Mucosa of stomach (tissue), 1 donor: Measurements from ENCODE around the gene ZNRF3.

Source experiments
- H3K27me3 ChIP-seq: one replicate; pipeline ENCODE4 v1.7.0; 2013; ENCODE audit warnings: mild to moderate bottlenecking, low read length; ENCODE audit not compliant: control insufficient read depth, insufficient read depth
- H3K36me3 ChIP-seq: one replicate; pipeline ENCODE4 v1.7.0; 2013; ENCODE audit warnings: low read length; ENCODE audit not compliant: control insufficient read depth, insufficient read depth
- H3K4me1 ChIP-seq: one replicate; pipeline ENCODE4 v1.7.0; 2013; ENCODE audit warnings: mild to moderate bottlenecking, low read length; ENCODE audit not compliant: control insufficient read depth, insufficient read depth
- H3K4me3 ChIP-seq: one replicate; pipeline ENCODE4 v1.7.0; 2013; ENCODE audit warnings: low read length
- H3K9ac ChIP-seq: one replicate; pipeline ENCODE4 v1.7.0; 2013; ENCODE audit warnings: mild to moderate bottlenecking, low read length, moderate library complexity
- H3K9me3 ChIP-seq: one replicate; pipeline ENCODE4 v1.7.0; 2013; ENCODE audit warnings: mild to moderate bottlenecking, low read length, moderate library complexity; ENCODE audit not compliant: control insufficient read depth
- donor health status: Pancreatic carcinoma.

The ZNRF3 gene

DNA sequence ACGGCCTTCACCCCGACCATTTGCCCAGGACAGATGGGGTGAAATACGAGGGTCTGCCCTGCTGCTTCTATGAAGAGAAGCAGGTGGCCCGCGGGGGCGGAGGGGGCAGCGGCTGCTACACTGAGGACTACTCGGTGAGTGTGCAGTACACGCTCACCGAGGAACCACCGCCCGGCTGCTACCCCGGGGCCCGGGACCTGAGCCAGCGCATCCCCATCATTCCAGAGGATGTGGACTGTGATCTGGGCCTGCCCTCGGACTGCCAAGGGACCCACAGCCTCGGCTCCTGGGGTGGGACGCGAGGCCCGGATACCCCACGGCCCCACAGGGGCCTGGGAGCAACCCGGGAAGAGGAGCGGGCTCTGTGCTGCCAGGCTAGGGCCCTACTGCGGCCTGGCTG, 167.1 kb downstream of the ZNRF3 start:
- Histone ChIP-seq H3K9me3 (no peaks in the 10 kb centered on the region), H3K4me3 (no peak overlapping the region), H3K27me3 (no peaks in the 10 kb centered on the region), H3K36me3 (no peaks in the 10 kb centered on the region), H3K9ac (no peak overlapping the region), H3K4me1 (no peaks in the 10 kb centered on the region)

DNA sequence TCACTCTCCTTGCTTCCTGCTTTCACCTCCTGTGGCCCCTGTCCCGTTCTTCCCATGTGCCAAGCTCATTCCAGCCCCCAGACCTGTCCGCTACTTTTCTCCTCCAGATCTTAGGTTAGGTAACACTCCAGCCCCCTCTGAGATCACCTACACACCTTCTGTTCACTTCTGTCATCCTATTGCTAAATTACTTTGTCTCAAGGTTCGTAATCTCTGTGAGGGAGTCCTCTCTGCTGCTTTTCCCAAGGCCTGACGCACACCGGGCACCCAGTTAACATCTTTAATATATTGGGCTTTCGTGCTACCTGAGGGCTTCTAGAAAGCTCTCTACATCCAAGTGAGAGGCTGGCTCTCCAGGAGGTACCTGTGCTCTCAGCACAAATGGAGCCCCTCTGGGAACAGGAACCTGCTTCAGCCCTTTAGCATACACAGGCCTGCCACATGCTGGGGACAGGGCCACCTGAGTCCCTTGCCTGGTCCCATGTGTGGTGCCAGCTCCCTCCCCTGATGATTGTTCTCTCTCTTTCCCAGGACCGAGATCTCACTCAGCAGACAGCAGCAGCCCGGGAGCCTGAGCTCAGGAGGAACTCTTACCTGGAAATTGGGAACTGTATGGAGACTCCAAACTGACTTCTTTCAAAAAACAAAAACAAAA, 169.8 kb downstream of the ZNRF3 start:
- H3K4me1 ChIP-seq = no peaks in the 10 kb centered on the region
- H3K36me3 ChIP-seq = no peaks in the 10 kb centered on the region
- H3K9ac ChIP-seq = no peak overlapping the region
- no peak overlapping the region for H3K4me3 ChIP-seq
- H3K27me3 ChIP-seq = no peaks in the 10 kb centered on the region
- no peaks in the 10 kb centered on the region for H3K9me3 ChIP-seq

DNA sequence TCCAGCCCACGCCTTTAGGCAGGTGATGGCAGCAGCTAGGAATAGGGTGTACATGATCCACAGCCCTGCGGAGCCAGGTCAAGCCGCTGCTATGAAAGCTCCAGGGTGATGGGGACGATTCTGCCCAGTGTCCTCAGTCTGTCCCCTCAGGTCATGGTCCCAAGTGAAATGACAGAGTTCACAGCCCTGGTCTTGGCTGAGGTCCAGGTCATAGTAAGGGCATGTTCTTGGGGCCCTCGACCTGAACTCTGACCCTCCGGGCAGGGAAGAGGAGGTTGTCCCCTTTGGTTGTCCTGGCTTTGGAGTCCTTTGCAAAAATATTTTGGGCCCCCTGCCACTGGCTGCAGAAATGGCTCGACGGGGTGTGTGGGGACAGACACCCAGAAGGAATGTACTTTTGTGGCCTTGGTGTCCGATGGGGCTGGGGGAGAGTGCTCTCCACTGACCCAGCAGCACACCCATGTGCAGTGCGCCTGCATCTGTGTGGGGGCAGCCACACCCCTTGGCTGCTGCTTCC, 170.9 kb downstream of the ZNRF3 start:
- no peak overlapping the region for H3K9ac ChIP-seq

DNA sequence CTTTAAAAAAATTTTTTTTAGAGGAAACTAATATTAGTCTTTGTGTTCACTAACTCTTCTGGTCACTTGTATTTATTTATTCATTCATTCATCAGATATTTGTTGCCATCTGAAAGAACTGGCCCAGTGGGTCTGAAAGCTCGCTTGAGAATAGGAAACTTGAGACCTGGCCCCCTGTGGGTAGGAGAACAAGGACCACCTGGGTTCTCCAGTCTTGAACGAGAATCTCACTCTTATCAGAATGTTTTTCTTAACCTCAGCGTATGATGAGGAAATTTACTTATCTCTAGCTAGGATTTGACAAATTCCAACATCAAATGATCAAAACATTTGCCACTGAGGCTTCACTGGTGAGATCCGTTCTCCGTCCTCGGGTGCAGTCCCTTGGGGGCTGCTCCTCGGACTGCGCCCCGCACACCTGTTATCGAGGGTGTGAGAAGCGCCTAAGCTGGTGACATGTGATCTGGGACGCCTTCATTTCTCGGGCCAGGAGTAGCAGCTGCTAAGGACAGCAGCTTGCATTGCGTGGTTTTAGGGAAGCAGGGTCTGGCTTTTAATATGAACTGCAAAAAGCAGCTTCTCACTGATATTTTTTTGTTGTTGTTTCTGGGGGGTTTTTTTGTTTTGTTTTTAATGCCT, 171.9 kb downstream of the ZNRF3 start:
- H3K27me3 ChIP-seq = no peaks in the 10 kb centered on the region
- no peak overlapping the region for H3K4me3 ChIP-seq
- H3K36me3 ChIP-seq = no peaks in the 10 kb centered on the region
- H3K4me1 ChIP-seq = no peaks in the 10 kb centered on the region
- no peaks in the 10 kb centered on the region for H3K9me3 ChIP-seq
- H3K9ac ChIP-seq = no peak overlapping the region

More for the DNA sequence above, 170.9 kb downstream of the ZNRF3 start:
- Histone ChIP-seq H3K36me3 (no peaks in the 10 kb centered on the region), H3K4me3 (no peak overlapping the region), H3K4me1 (no peaks in the 10 kb centered on the region), H3K27me3 (no peaks in the 10 kb centered on the region), H3K9me3 (no peaks in the 10 kb centered on the region)

DNA sequence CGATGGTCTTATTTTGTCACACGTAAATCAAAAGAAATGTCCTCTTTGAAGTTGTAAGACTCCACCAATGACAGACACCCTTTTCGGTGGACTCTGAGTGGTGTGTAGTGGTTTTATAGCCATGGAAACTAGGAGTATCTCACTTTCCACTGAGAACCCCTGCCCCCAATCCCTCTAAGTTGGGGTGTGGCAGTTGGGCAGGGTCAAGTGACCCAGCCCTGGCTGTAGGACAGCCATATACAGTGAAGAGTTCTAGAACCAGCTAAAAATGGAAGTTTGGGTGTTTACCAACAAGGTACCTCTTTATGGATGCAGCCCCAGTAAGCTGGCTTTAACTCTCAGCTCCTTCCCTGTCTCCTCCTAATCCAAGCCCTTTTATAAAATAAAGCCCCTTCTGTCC, 173.1 kb downstream of the ZNRF3 start:
- no peak overlapping the region for H3K4me3 ChIP-seq
- no peaks in the 10 kb centered on the region for H3K36me3 ChIP-seq
- no peaks in the 10 kb centered on the region for H3K9me3 ChIP-seq
- H3K27me3 ChIP-seq = no peaks in the 10 kb centered on the region
- no peak overlapping the region for H3K9ac ChIP-seq
- no peaks in the 10 kb centered on the region for H3K4me1 ChIP-seq

DNA sequence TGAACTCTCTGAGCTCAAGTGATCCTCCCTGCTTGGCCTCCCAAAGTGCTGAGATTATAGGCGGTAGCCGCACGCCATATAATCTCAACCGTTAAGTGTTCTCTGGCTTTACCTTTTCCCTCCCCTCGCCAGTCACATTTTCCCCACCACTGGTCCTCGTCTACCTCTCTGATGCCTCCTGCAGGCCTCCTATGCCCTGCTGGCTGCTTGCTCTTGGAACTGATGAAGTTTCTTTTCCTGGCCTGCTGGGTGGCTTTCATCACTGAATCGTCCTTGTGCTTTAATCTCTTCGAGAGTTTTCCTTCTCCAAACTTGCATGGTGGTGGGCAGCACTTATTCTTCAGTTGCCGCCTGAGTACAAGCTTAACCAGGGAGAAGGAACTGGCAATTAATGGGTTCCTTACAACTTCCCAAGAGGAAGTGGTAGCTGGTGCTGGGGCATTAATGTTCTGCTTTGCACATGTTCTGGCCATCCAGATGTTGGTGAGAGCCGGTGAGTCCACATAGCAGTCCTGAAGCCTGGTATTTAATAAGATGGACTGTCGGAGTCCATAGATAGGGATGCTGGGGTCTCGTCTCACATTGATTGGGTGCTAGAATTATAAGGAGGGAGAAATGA, 177.0 kb downstream of the ZNRF3 start:
- Histone ChIP-seq H3K36me3 (no peaks in the 10 kb centered on the region), H3K9ac (no peak overlapping the region), H3K4me1 (no peaks in the 10 kb centered on the region), H3K27me3 (no peaks in the 10 kb centered on the region), H3K9me3 (no peaks in the 10 kb centered on the region), H3K4me3 (no peak overlapping the region)

DNA sequence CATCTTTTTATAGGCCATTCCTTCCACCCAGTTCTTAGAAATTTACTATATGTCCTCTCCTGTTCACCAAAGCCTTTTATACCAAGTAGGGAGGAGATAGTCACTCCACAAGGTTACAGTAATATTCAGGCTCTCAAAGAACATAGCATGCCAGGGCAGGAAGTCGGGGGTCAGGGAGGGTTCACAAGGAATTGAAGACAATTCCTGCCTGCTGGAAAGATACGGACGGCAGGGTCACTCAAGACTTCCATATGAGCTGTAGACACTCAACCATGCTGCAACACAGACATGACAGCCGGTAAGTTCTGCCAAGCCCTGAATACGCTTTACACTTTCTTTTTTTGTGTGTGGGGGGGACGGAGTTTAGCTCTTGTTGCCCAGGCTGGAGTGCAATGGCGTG, 177.6 kb downstream of the ZNRF3 start:
- no peaks in the 10 kb centered on the region for H3K9me3 ChIP-seq
- no peaks in the 10 kb centered on the region for H3K4me1 ChIP-seq
- H3K27me3 ChIP-seq = no peaks in the 10 kb centered on the region
- H3K36me3 ChIP-seq = no peaks in the 10 kb centered on the region
- H3K9ac ChIP-seq = no peak overlapping the region
- H3K4me3 ChIP-seq = no peak overlapping the region

DNA sequence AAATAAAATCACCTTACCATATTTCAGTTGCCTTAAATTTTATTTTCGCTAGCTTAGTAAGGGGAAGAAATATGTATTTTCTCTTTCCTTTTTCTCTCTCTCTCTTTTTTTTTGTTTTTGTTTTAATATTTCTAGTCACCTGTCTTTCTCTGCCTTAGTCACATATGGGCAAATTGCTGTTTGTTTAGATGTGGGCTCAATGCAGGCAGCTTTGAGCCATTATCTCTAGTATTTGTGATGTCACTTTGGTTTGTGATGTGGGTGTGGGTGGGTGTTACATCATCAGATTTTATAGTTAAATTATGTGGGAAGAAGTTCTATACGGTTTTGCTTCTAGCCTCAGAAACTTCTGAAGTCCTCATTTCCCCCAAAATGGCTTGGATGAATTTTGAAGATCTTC, 178.4 kb downstream of the ZNRF3 start, which contains the start of gene C22orf31:
Gene C22orf31 (minus strand): TSS at position 59 of the 400 bp plus-strand sequence. CDS start 39 bp downstream, at position 20.
- no peaks in the 10 kb centered on the region for H3K36me3 ChIP-seq
- no peaks in the 10 kb centered on the region for H3K27me3 ChIP-seq
- no peak within 1 kb of the TSS for H3K9ac ChIP-seq
- H3K4me3 ChIP-seq = no peak within 1 kb of the TSS
- H3K4me1 ChIP-seq = no peaks in the 10 kb centered on the region
- H3K9me3 ChIP-seq = no peaks in the 10 kb centered on the region

DNA sequence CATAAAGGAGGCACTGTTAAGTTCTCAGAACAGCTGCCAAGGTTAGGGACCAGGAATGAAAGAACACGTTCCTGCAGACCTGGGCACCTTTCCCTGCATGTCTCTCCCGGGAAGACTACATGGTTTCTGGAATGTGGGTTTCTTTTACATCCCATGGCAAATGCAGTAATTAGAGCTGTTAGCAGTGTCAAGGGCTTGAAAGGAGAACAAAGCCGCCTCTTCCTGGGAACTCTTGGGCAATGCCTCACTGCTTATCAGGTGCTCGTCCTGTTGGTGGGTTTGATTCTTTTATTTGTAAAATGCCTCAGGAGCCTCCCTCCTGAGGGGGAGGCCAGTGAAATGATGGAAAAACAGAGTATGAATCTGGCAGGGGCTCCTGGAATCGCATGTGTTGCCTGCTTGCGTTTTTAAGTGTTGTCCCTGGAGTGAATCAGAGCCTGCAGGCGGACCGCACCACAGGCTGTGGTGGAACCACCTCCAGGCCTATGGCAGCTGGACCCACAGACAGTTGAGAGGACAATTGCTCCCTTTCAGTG, 179.0 kb downstream of the ZNRF3 start:
- no peaks in the 10 kb centered on the region for H3K36me3 ChIP-seq
- H3K9me3 ChIP-seq = no peaks in the 10 kb centered on the region
- H3K4me1 ChIP-seq = no peaks in the 10 kb centered on the region
- H3K4me3 ChIP-seq = no peak overlapping the region
- H3K27me3 ChIP-seq = no peaks in the 10 kb centered on the region
- no peak overlapping the region for H3K9ac ChIP-seq

DNA sequence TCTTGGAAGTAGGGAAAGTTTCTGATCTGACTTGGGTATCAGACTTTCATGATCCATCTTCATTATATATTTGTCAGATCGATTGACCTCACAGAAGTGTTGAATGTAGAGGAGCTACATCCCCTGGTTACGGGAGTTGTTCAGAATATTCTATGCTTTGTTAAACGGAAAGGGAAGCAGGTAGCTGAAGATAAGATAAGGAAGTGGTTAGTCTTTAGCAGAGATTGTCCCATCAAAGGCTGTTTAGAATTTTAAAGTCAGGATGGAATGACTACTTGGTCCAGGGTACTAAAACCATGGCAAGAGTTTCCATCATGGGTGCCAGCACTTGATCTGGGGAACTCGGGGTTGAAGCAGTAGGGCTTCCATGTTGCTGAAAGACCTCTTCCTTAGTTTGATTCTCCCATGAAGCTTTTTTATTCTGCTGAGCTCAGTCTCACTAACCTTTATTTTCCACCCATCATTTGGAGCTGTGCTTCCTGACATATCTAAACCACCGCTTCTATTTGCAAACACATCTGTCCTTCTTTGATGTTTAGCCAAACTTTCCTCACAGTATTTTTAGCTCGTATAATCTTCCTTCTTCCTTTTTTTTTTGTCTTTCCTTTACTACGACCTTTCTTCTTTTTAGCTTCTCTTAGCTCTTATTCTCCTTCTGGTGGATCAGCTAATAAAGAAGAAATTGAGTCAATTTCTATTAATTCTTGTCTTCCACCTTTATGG, 182.3 kb downstream of the ZNRF3 start:
- Histone ChIP-seq H3K4me3 (no peak overlapping the region), H3K9me3 (no peaks in the 10 kb centered on the region), H3K9ac (no peak overlapping the region), H3K27me3 (no peaks in the 10 kb centered on the region), H3K36me3 (no peaks in the 10 kb centered on the region), H3K4me1 (no peaks in the 10 kb centered on the region)

DNA sequence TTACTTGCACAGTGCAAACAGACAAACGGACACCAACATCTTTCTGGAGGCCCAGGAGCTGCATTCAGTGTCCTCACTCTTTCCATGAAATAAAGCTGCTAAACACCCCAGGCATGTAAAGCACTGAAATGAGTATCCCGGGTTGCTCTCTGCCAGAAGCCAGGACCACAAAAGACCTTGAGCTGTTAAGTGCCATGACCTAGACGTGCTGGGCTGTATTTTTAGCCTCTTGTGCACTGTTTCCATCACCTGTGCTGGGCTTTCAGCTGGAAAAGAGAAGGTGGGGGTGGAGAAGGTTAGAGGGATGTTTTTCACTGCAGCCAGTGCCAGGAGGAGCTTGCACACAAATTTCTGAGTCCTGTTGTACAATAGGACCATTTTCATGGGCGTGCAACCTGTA, 186.1 kb downstream of the ZNRF3 start:
- Histone ChIP-seq H3K36me3 (no peaks in the 10 kb centered on the region), H3K9me3 (no peaks in the 10 kb centered on the region), H3K9ac (no peak overlapping the region), H3K4me1 (peaks cover 10% of the 10 kb centered on the region), H3K27me3 (peaks cover 6% of the 10 kb centered on the region), H3K4me3 (no peak overlapping the region)
